CD8-positive, alpha-beta memory T cell (primary cell): ENCODE data around the gene SINHCAF. TPM values are rescaled to one million over a fixed set of nuclear protein-coding genes. Genes with fewer than 3 reads are reported as not detected.
A peak's percentile ranks its signal among the peaks of the same experiment; 100 is the strongest.
"Not testable (repeated sequence)": the region's sequence is repeated elsewhere in the genome, so short reads cannot be mapped to it uniquely, and the experiment has no call there.

Experiments
- CTCF ChIA-PET: fragments of 350-600 bp; sonication (Branson Sonifier 250); formaldehyde crosslinking; loops from one replicate; lab custom pipeline; 2021; ENCODE audit warnings: antibody characterized with exemption; lab: Charles Lee
- POLR2A ChIA-PET: fragments of 350-600 bp; sonication (Branson Sonifier 250); formaldehyde crosslinking; loops from one replicate; lab custom pipeline; 2021; ENCODE audit warnings: antibody characterized with exemption; lab: Charles Lee
- DNase-seq, 5 donors: peaks; one replicate each; pipeline versions ENCODE4 v3.0.0 to v3.0.0-alpha.2; 2020 to 2022; ENCODE audit warnings: mixed read lengths in 1 of 5
- H3K27ac ChIP-seq: one replicate; pipeline ENCODE4 v1.7.0; 2013; ENCODE audit warnings: low read depth, mild to moderate bottlenecking, low read length, moderate library complexity
- H3K27me3 ChIP-seq: 2 replicates; pipeline ENCODE4 v1.7.0; 2013; ENCODE audit warnings: low read length, mild to moderate bottlenecking; ENCODE audit not compliant: insufficient read depth, poor library complexity, severe bottlenecking
- H3K36me3 ChIP-seq: 2 replicates; pipeline ENCODE4 v1.7.0; 2013; ENCODE audit warnings: mild to moderate bottlenecking, low read length, moderate library complexity; ENCODE audit not compliant: insufficient read depth
- H3K4me1 ChIP-seq: 2 replicates; pipeline ENCODE4 v1.7.0; 2013; ENCODE audit warnings: mild to moderate bottlenecking, low read length, moderate library complexity; ENCODE audit not compliant: insufficient read depth
- H3K4me3 ChIP-seq: 2 replicates; pipeline ENCODE4 v1.7.0; 2013; ENCODE audit warnings: mild to moderate bottlenecking, low read length
- H3K9me3 ChIP-seq: 2 replicates; pipeline ENCODE4 v1.7.0; 2013; ENCODE audit warnings: mild to moderate bottlenecking, low read length
- H3K27ac Mint-ChIP-seq, 8 donors: one replicate each; pipeline ENCODE4 v1.8.0; 2020 to 2021; ENCODE audit warnings: mixed read lengths in 8 of 8, mild to moderate bottlenecking in 6 of 8, inconsistent platforms in 3 of 8, moderate library complexity in 3 of 8
- H3K27me3 Mint-ChIP-seq, 2 donors: one replicate each; pipeline ENCODE4 v1.8.0; 2020 to 2021; ENCODE audit warnings: mixed read lengths in 2 of 2, mild to moderate bottlenecking in 1 of 2, moderate library complexity in 1 of 2
- H3K36me3 Mint-ChIP-seq, 3 donors: one replicate each; pipeline ENCODE4 v1.8.0; 2020 to 2021; ENCODE audit warnings: mixed read lengths in 3 of 3, inconsistent platforms in 1 of 3, mild to moderate bottlenecking in 1 of 3
- H3K4me1 Mint-ChIP-seq, 3 donors: one replicate each; pipeline ENCODE4 v1.8.0; 2020 to 2021; ENCODE audit warnings: mixed read lengths in 3 of 3, inconsistent platforms in 1 of 3, mild to moderate bottlenecking in 1 of 3
- H3K4me3 Mint-ChIP-seq, 7 donors: one replicate each; pipeline ENCODE4 v1.8.0; 2020 to 2021; ENCODE audit warnings: mixed read lengths in 7 of 7, mild to moderate bottlenecking in 6 of 7, moderate library complexity in 4 of 7, inconsistent platforms in 2 of 7
- H3K9me3 Mint-ChIP-seq, 5 donors: one replicate each; pipeline ENCODE4 v1.8.0; 2020 to 2022; ENCODE audit warnings: mixed read lengths in 5 of 5, mild to moderate bottlenecking in 3 of 5, moderate library complexity in 2 of 5, inconsistent platforms in 1 of 5
- polyA plus RNA-seq: library from polyadenylated mRNA; unstranded; fragments of 300-500 nt; fragmentation: Illumina TruSeq; gene quantifications from one replicate; pipeline ENCODE4 v1.2.3, GENCODE V29; 2021
- total RNA-seq, 2 experiments: library from RNA; stranded (reverse); gene quantifications; one replicate each; pipeline ENCODE4 v1.2.3, GENCODE V29; 2021

SINHCAF gene
- 100 to 1,000 TPM; 143 to 149 TPM for total RNA-seq
- 55.9 TPM for polyA plus RNA-seq

DNA sequence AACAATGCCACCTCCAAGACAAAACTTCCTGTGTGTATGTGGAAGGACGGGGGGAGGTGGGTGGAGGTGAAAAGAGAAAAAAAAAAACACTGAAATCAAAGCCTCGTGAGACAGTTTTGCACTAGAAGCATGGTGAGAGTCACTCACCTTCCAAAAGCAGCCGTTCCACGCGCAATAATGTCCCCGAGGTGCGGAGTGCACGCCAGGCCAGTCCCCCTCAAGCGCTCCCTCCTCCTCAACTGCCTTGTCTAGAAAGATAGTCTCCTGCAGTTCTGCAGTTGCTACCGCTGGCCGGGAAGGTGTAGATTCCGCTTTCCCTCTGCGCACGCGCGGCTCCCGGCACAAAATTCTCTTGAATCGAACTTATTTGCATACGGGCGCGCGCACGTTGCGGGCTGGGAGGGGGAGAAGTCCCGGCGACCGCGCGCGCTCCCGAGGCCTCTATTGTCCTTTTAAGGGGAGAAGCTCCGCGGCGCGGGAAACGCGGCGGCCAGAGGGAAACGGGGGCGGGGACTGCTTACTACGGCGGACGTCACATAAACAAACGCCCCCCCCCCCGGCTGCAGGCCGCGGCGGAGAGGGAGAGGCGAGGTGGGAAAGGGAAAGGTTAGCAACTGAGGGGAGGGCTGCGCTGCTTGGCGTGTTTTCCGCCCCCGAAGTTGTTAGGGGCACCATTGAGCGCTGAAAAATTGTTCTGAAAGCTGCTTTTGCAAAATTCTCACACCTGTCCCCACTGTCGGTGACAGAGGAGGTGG, at the start of gene SINHCAF:
Gene SINHCAF (minus strand): TSS at position 274 of the 755 bp plus-strand sequence. CDS start 27,946 bp downstream, outside the sequence.
- peaks cover 0 to 6% of the 10 kb centered on the region in 2 donors for H3K27me3 Mint-ChIP-seq
- peak within 1 kb of the TSS; percentile 81 for H3K4me3 ChIP-seq
- no peaks in the 10 kb centered on the region for H3K36me3 ChIP-seq
- H3K4me1 Mint-ChIP-seq: peaks cover 30 to 45% (median 43%) of the 10 kb centered on the region in 3 donors
- DNase-seq: peak; percentile 98 to 99 (median 99)
- no peaks in the 10 kb centered on the region for H3K9me3 Mint-ChIP-seq
- H3K36me3 Mint-ChIP-seq: peaks cover 0 to 23% (median 0%) of the 10 kb centered on the region in 3 donors
- peaks cover 20% of the 10 kb centered on the region for H3K4me1 ChIP-seq
- POLR2A ChIA-PET: interaction anchor here (0.6 kb wide), 1 partner anchor 633 kb away, joined by 4 read pairs; the partner anchor contains the start of gene RESF1
- H3K27ac Mint-ChIP-seq: peak within 1 kb of the TSS; percentile 89 to 99 (median 97)
- CTCF ChIA-PET: no interaction called here
- no peaks in the 10 kb centered on the region for H3K9me3 ChIP-seq
- peak within 1 kb of the TSS; percentile 91 for H3K27ac ChIP-seq
- peak within 1 kb of the TSS; percentile 89 to 100 (median 98) for H3K4me3 Mint-ChIP-seq
- no peaks in the 10 kb centered on the region for H3K27me3 ChIP-seq

GRCh38 chr12:31375422-31375821, 49.5 kb upstream of the SINHCAF start:
- H3K9me3 ChIP-seq, H3K36me3 ChIP-seq, H3K27ac ChIP-seq, H3K27ac Mint-ChIP-seq, H3K4me3 ChIP-seq, H3K4me1 Mint-ChIP-seq, POLR2A ChIA-PET, H3K4me3 Mint-ChIP-seq, H3K27me3 Mint-ChIP-seq, H3K27me3 ChIP-seq, H3K9me3 Mint-ChIP-seq, CTCF ChIA-PET, H3K36me3 Mint-ChIP-seq, H3K4me1 ChIP-seq, DNase-seq: not testable (repeated sequence)

DNA sequence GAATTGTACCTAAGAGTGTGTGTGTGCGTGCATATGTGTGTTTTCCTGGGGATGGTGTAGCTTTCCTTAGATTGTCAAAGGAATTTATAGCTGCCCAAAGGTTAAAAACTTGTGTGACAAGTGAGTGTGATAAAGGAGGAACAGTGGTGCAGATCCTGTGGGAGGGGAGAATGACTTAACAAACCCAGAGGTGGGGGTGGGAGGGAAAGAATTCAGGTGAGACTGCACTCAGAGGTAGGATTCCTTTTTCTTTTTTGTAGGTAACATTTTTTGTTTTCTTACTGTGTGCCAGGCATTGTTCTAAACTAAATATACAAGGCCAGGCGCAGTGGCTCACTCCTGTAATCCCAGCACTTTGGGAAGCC, 45.3 kb upstream of the SINHCAF start:
- DNase-seq: no peak
- Histone ChIP-seq H3K27ac (no peak overlapping the region), H3K4me3 (no peak overlapping the region), H3K4me1 (no peaks in the 10 kb centered on the region), H3K9me3 (no peaks in the 10 kb centered on the region), H3K36me3 (no peaks in the 10 kb centered on the region), H3K27me3 (no peaks in the 10 kb centered on the region)
- no peaks in the 10 kb centered on the region for H3K9me3 Mint-ChIP-seq
- POLR2A ChIA-PET: no interaction called here
- H3K27ac Mint-ChIP-seq: no peak overlapping the region
- H3K36me3 Mint-ChIP-seq: no peaks in the 10 kb centered on the region
- H3K4me1 Mint-ChIP-seq: no peaks in the 10 kb centered on the region
- CTCF ChIA-PET: no interaction called here
- H3K4me3 Mint-ChIP-seq: no peak overlapping the region
- peaks cover 2 to 4% of the 10 kb centered on the region in 2 donors for H3K27me3 Mint-ChIP-seq

DNA sequence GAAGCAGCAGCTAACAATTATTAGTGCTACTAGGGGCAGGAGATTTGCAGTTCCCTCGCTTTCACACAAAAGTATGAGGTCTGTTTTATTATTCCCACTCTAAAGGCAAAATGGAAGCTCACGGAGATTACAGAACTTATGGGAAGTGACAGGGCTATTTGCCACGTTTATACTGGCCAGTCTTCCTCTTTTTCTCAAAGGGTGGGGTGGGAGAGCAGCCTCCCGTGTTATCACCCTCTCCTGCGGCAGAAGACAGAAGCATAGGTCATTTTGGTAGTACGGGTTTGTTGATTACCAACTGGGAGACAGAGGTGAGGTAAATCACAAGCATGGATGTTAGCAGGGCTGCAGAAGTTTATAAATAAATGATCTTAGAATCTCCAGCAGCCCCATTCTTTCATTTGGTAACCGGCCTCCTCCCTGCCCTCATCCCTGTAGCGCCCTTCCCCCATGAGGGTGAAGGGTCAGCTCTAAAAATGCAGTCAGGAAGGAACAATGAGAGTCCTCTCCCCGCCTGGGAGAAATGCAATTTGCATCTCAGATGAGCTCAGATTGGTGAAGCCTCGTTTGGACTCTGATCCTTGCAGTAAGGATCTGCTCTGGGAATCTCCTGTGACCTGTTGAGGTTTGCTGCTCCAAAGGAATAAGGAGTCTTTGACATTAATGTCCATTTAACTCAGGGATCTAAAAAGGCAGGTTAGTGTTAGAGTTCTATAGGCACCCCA, 44.7 kb upstream of the SINHCAF start:
- Histone ChIP-seq H3K4me1 (no peaks in the 10 kb centered on the region), H3K27me3 (no peaks in the 10 kb centered on the region), H3K27ac (no peak overlapping the region), H3K9me3 (no peaks in the 10 kb centered on the region), H3K4me3 (no peak overlapping the region), H3K36me3 (no peaks in the 10 kb centered on the region)
- H3K4me1 Mint-ChIP-seq: no peaks in the 10 kb centered on the region
- no peaks in the 10 kb centered on the region for H3K36me3 Mint-ChIP-seq
- ChIA-PET CTCF (no interaction called here), POLR2A (no interaction called here)
- DNase-seq: no peak
- no peak overlapping the region for H3K4me3 Mint-ChIP-seq
- peaks cover 0 to 4% of the 10 kb centered on the region in 2 donors for H3K27me3 Mint-ChIP-seq
- H3K9me3 Mint-ChIP-seq: no peaks in the 10 kb centered on the region
- no peak overlapping the region for H3K27ac Mint-ChIP-seq

GRCh38 chr12:31369712-31370521, 44.0 kb upstream of the SINHCAF start:
- POLR2A ChIA-PET: no interaction called here

DNA sequence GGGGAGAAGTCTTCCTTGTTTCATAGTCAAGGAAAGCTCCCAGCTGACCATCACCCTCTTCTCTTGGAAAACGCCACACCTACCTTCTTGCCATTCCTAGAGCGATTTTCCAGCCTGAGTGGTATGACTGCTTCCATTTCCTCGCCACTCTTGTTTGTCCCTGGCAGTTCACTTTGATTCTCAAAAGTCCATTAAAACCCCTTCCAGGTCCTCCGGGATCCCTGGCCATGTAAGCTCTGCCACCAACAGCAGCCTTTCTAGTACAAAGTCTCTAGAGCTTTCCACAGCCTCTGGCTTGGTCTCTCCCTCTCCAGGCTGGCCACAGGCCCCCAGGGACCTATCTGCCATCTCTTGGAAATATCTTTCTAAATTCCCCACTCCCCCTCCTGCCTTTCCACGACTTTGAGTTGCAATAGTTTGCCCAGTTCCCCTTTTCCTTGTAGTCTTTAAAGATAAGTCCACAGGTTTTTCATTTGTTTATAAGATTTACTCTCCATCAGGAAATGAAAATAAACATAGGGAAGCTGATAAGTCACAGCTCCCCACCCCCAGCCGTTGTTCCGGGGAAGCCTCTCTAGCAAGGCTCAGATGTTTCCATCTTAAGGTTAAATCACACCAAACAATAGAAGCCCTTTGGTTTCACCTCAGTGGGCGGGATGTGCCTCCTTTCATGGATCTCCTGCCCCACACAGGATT, 42.9 kb upstream of the SINHCAF start:
- no peak overlapping the region for H3K4me3 ChIP-seq
- CTCF ChIA-PET: no interaction called here
- no peak overlapping the region for H3K4me3 Mint-ChIP-seq

More at GRCh38 chr12:31369712-31370521, 44.0 kb upstream of the SINHCAF start:
- Histone ChIP-seq H3K27me3 (no peaks in the 10 kb centered on the region), H3K4me3 (no peak overlapping the region), H3K27ac (no peak overlapping the region), H3K9me3 (no peaks in the 10 kb centered on the region), H3K36me3 (no peaks in the 10 kb centered on the region), H3K4me1 (no peaks in the 10 kb centered on the region)
- peaks cover 0 to 4% of the 10 kb centered on the region in 2 donors for H3K27me3 Mint-ChIP-seq
- H3K4me3 Mint-ChIP-seq: no peak overlapping the region
- no peaks in the 10 kb centered on the region for H3K9me3 Mint-ChIP-seq
- CTCF ChIA-PET: no interaction called here
- H3K4me1 Mint-ChIP-seq: no peaks in the 10 kb centered on the region
- DNase-seq: no peak
- H3K36me3 Mint-ChIP-seq: no peaks in the 10 kb centered on the region
- H3K27ac Mint-ChIP-seq: no peak overlapping the region

DNA sequence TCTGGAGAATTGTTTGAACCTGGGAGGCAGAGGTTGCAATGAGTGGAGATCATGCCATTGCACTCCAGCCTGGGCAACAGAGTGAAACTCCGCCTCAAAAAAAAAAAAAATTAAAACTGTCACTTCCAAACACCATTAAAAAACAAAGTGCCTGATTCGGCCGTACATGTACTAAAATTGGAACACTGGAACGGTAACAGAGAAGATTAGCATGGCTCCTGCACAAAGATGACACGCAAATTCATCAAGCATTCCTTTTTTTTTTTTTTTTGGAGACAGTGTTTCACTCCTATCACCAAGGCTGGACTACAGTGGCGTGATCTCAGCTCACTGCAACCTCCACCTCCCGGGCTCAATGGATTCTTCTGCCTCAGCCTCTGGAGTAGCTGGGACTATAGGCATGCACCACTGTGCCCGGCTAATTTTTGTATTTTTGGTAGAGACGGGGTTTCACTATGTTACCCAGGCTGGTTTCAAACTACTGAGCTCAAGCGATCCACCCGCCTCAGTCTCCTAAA, 40.2 kb upstream of the SINHCAF start:
- no peaks in the 10 kb centered on the region for H3K9me3 Mint-ChIP-seq
- Histone ChIP-seq H3K4me1 (peaks cover 13% of the 10 kb centered on the region), H3K36me3 (no peaks in the 10 kb centered on the region), H3K27ac (no peak overlapping the region), H3K27me3 (no peaks in the 10 kb centered on the region), H3K9me3 (no peaks in the 10 kb centered on the region), H3K4me3 (no peak overlapping the region)
- no peak overlapping the region for H3K4me3 Mint-ChIP-seq
- CTCF ChIA-PET: no interaction called here
- peaks cover 14 to 20% (median 20%) of the 10 kb centered on the region in 3 donors for H3K4me1 Mint-ChIP-seq
- H3K36me3 Mint-ChIP-seq: no peaks in the 10 kb centered on the region
- POLR2A ChIA-PET: no interaction called here
- H3K27ac Mint-ChIP-seq: no peak overlapping the region
- DNase-seq: no peak
- peaks cover 1 to 2% of the 10 kb centered on the region in 2 donors for H3K27me3 Mint-ChIP-seq

More for the DNA sequence above, 42.9 kb upstream of the SINHCAF start:
- no peak for DNase-seq
- Histone ChIP-seq H3K4me1 (no peaks in the 10 kb centered on the region), H3K9me3 (no peaks in the 10 kb centered on the region), H3K27me3 (no peaks in the 10 kb centered on the region), H3K36me3 (no peaks in the 10 kb centered on the region), H3K27ac (no peak overlapping the region)
- H3K9me3 Mint-ChIP-seq: no peaks in the 10 kb centered on the region
- H3K27me3 Mint-ChIP-seq: peaks cover under 1 to 4% of the 10 kb centered on the region in 2 donors
- H3K27ac Mint-ChIP-seq: peak overlapping the region in 1 of 8 donors; percentile 20
- H3K36me3 Mint-ChIP-seq: no peaks in the 10 kb centered on the region
- no peaks in the 10 kb centered on the region for H3K4me1 Mint-ChIP-seq
- POLR2A ChIA-PET: no interaction called here
